ENCODE results near the gene FAF2.

The FAF2 gene

DNA sequence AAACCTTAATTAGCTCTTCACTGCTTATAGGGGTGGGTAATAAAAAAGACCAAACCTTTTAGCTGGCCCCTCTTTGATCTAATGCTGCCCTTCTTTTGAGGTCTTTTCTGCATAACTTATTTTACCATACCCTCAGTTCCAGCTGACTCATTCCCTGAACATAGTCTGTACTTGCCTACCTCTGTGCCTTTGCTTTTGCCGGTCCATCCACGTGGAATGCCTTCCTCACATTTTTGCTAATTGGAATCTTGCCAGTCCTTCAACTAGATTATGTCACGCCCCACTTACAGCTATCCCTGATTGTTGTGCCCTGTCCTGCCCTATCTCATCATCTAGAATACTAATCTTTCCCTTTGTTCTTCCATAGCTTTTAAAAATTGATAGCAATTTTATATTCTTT is 44.2 kb downstream of the FAF2 start:
- ChIA-PET POLR2A (no interaction called here), CTCF (interaction anchor here (1.2 to 2.6 kb wide), 2 partner anchors 18 to 44 kb away, joined by 3 to 15 read pairs; partner anchors contain the start of gene FAF2)

DNA sequence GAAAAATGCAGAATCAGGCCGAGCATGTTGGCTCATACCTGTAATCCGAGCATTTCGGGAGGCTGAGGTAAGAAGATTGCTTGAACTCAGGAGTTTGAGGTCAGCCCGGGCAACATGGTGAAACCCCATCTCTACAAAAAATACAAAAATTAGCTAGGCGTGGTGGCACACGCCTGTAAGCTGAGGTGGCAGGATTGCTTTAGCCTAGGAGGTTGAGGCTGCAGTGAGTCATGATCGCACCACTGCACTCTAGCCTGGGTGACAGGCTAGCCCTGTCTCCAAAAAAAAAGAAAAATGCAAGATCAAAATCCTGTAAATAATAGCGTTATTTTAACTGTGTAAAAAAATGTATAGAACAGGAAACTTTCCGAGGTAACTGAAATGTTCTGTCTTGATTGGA is 49.7 kb downstream of the FAF2 start:
- no peak for DNase-seq (ENCODE audit: low read depth, low spot score)
- ChIA-PET CTCF (no interaction called here), POLR2A (no interaction called here)
- no peak overlapping the region for H3K4me3 ChIP-seq (ENCODE audit: low read depth, low read length)
- TF ChIP-seq, protein P1, sequence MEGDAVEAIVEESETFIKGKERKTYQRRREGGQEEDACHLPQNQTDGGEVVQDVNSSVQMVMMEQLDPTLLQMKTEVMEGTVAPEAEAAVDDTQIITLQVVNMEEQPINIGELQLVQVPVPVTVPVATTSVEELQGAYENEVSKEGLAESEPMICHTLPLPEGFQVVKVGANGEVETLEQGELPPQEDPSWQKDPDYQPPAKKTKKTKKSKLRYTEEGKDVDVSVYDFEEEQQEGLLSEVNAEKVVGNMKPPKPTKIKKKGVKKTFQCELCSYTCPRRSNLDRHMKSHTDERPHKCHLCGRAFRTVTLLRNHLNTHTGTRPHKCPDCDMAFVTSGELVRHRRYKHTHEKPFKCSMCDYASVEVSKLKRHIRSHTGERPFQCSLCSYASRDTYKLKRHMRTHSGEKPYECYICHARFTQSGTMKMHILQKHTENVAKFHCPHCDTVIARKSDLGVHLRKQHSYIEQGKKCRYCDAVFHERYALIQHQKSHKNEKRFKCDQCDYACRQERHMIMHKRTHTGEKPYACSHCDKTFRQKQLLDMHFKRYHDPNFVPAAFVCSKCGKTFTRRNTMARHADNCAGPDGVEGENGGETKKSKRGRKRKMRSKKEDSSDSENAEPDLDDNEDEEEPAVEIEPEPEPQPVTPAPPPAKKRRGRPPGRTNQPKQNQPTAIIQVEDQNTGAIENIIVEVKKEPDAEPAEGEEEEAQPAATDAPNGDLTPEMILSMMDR (IDR thresholded peaks at IDR 0.05; ENCODE audit: insufficient read depth, low read length, missing control alignments) = no peak

More for the DNA sequence above, 44.2 kb downstream of the FAF2 start:
- DNase-seq (ENCODE audit: low read depth, low spot score) = no peak
- no peak overlapping the region for H3K4me3 ChIP-seq (ENCODE audit: low read depth, low read length)
- TF ChIP-seq, protein P1 (IDR thresholded peaks at IDR 0.05; ENCODE audit: insufficient read depth, low read length, missing control alignments) = no peak

DNA sequence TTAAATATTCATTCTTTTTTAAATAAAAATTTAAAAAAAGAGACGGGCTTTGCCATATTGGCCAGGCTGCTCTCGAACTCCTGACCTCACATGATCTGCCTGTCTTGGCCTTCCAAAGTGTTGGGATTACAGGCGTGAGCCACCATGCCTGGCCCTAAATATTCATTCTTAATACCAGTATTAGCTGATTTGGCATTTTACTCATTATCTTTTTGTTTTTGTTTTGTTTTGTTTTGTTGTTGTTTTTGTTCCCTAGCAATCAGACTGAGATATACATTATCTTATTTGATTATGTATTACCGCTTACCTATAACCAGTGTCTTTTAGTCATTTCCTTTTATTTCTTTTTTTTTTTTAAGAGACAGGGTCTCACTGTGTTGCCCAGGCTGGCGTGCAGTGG is 51.1 kb downstream of the FAF2 start:
- CTCF ChIA-PET = no interaction called here
- H3K4me3 ChIP-seq (ENCODE audit: low read depth, low read length) = no peak overlapping the region
- TF ChIP-seq, protein P1 (IDR thresholded peaks at IDR 0.05; ENCODE audit: insufficient read depth, low read length, missing control alignments) = no peak
- POLR2A ChIA-PET = no interaction called here
- no peak for DNase-seq (ENCODE audit: low read depth, low spot score)

DNA sequence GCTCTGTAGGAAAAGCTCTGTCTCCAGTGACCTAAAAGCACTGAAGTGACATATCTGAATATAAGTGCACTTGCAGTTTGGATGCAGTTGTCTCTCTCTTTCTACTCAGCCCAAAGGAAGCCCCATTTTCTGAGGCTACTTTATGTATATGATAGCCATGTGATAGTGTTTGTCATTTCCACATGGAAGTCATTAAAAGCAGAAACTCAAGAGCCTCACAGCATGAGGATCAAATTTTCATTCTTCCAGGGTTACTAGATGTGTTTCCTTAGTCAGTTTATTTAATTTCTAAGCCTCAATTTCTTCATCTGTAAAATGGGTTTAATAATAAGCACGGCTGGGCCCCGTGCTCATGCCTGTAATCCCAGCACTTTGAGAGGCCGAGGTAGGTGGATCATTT is 52.3 kb downstream of the FAF2 start:
- ChIA-PET CTCF (interaction anchor here (0.7 to 2.7 kb wide), 3 partner anchors 11 to 52 kb away, joined by 3 to 10 read pairs (median 3); partner anchors contain the start of gene FAF2), POLR2A (no interaction called here)
- DNase-seq (ENCODE audit: low read depth, low spot score) = no peak
- TF ChIP-seq, protein P1 (IDR thresholded peaks at IDR 0.05; ENCODE audit: insufficient read depth, low read length, missing control alignments) = no peak
- no peak overlapping the region for H3K4me3 ChIP-seq (ENCODE audit: low read depth, low read length)

DNA sequence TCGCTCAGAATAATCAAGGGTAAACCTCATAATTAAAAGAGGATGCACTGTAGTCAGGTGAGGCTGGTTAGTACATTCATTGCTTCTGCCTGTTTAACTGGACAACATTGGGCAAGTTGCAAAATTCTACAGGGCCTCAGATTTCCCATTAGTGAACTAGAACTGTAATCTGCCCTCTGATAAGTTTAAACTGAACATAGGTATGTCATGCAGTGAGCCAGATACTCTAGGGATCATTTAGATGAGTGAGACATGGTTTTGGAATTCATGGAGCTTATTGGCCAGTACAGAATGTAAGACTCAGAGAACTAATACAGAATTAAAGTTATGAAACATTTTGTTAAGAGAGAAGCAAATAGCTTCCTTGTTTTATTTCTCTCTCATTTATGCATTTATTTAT is 53.1 kb downstream of the FAF2 start:
- TF ChIP-seq, protein P1 (IDR thresholded peaks at IDR 0.05; ENCODE audit: insufficient read depth, low read length, missing control alignments) = no peak
- peak; percentile 87 for DNase-seq (ENCODE audit: low read depth, low spot score)
- ChIA-PET POLR2A (interaction anchor here (0.6 to 0.7 kb wide), 2 partner anchors 36 to 140 kb away, joined by 3 read pairs; partner anchors contain the start of gene RNF44), CTCF (interaction anchor here (0.6 to 2.7 kb wide), 3 partner anchors 12 to 53 kb away, joined by 3 to 10 read pairs (median 4); partner anchors contain the start of gene FAF2)
- H3K4me3 ChIP-seq (ENCODE audit: low read depth, low read length) = no peak overlapping the region

DNA sequence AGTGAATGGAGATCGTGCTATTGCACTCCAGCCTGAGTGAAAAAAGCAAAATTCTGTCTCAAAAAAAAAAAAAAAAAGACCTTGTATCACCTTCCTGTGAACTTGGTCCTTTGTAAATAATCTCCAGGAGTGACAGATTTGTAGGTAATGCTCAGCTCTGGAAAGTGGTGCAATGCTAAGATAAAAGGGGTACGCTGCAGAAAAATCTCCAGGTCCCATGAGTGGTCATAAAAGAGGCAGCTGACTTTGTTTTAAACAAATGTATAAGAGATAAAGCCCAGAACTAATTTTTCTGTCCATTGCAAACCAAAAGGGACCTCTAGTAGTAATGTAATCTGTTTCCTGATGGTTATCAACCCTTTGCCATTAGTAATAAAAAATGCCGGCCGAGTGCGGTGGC is 55.3 kb downstream of the FAF2 start:
- TF ChIP-seq, protein P1 (IDR thresholded peaks at IDR 0.05; ENCODE audit: insufficient read depth, low read length, missing control alignments) = no peak
- DNase-seq (ENCODE audit: low read depth, low spot score) = no peak
- POLR2A ChIA-PET = interaction anchor here (0.7 kb wide), 1 partner anchor 613 kb away, joined by 3 read pairs; no protein-coding TSS in a partner anchor
- H3K4me3 ChIP-seq (ENCODE audit: low read depth, low read length) = no peak overlapping the region
- CTCF ChIA-PET = no interaction called here
